Naive B cell (primary cell): Measurements from ENCODE around the gene MRPL48. TPM values are rescaled to one million over a fixed set of nuclear protein-coding genes. Genes with fewer than 3 reads are reported as not detected.
A peak's percentile ranks its signal among the peaks of the same experiment; 100 is the strongest.
"Not testable (repeated sequence)": the region's sequence is repeated elsewhere in the genome, so short reads cannot be mapped to it uniquely, and the experiment has no call there.

Experiments
- ATAC-seq, 2 donors: fragments of 150-1000 bp; cut with Tn5 transposase; 2 replicates each; pipeline ENCODE4 v1.10.0; 2021; ENCODE audit warnings: low read depth in 2 of 2, mild to moderate bottlenecking in 2 of 2, moderate library complexity in 2 of 2
- DNase-seq: peaks from one replicate; pipeline ENCODE4 v3.0.0; 2022
- H3K27ac Mint-ChIP-seq, 6 donors: one replicate each; pipeline ENCODE4 v1.8.0; 2020 to 2022; ENCODE audit warnings: mild to moderate bottlenecking in 6 of 6, mixed read lengths in 6 of 6, moderate library complexity in 5 of 6, inconsistent platforms in 2 of 6
- H3K27me3 Mint-ChIP-seq, 3 donors: one replicate each; pipeline ENCODE4 v1.8.0; 2021 to 2022; ENCODE audit warnings: mixed read lengths in 3 of 3, mild to moderate bottlenecking in 1 of 3
- H3K36me3 Mint-ChIP-seq, 2 donors: one replicate each; pipeline ENCODE4 v1.8.0; 2020 to 2022; ENCODE audit warnings: mixed read lengths in 2 of 2, inconsistent platforms in 1 of 2, mild to moderate bottlenecking in 1 of 2
- H3K4me1 Mint-ChIP-seq, 3 donors: one replicate each; pipeline ENCODE4 v1.8.0; 2020 to 2022; ENCODE audit warnings: mixed read lengths in 3 of 3, inconsistent platforms in 1 of 3, mild to moderate bottlenecking in 1 of 3, moderate library complexity in 1 of 3
- H3K4me3 Mint-ChIP-seq, 8 donors: one replicate each; pipeline ENCODE4 v1.8.0; 2020 to 2022; ENCODE audit warnings: mild to moderate bottlenecking in 8 of 8, mixed read lengths in 8 of 8, moderate library complexity in 8 of 8, inconsistent platforms in 2 of 8
- H3K9me3 Mint-ChIP-seq, 7 donors: one replicate each; pipeline ENCODE4 v1.8.0; 2020 to 2022; ENCODE audit warnings: mixed read lengths in 7 of 7, mild to moderate bottlenecking in 5 of 7, inconsistent platforms in 2 of 7, moderate library complexity in 1 of 7
- polyA plus RNA-seq, 6 donors: library from polyadenylated mRNA; unstranded; fragments of 300-500 nt; fragmentation: Illumina TruSeq; gene quantifications; one replicate each; pipeline ENCODE4 v1.2.3, GENCODE V29; 2021; ENCODE audit warnings: low read depth in 6 of 6

The MRPL48 gene
- polyA plus RNA-seq, 6 donors from 2014 or later: 54.8 to 91.9 (median 60.3) TPM

- DNase-seq (no peak), ATAC-seq (no peak)
- peak overlapping the region in 1 of 6 donors; percentile 24 for H3K27ac Mint-ChIP-seq
- H3K9me3 Mint-ChIP-seq: no peaks in the 10 kb centered on the region
- H3K27me3 Mint-ChIP-seq: no peaks in the 10 kb centered on the region
- no peak overlapping the region for H3K4me3 Mint-ChIP-seq
- H3K36me3 Mint-ChIP-seq: peaks cover 8 to 9% of the 10 kb centered on the region in 2 donors
- H3K4me1 Mint-ChIP-seq: peaks cover 5 to 15% (median 10%) of the 10 kb centered on the region in 3 donors
Observed at GRCh38 chr11:73869332-73869949, 81.8 kb downstream of the MRPL48 start.

GRCh38 chr11:73870261-73870660 is 82.6 kb downstream of the MRPL48 start:
- H3K27me3 Mint-ChIP-seq: no peaks in the 10 kb centered on the region
- ATAC-seq: no peak
- DNase-seq: no peak
- H3K36me3 Mint-ChIP-seq: peaks cover 7 to 8% of the 10 kb centered on the region in 2 donors
- no peaks in the 10 kb centered on the region for H3K9me3 Mint-ChIP-seq
- H3K4me1 Mint-ChIP-seq: peaks cover 11 to 23% (median 18%) of the 10 kb centered on the region in 3 donors
- H3K27ac Mint-ChIP-seq: peak overlapping the region in 2 of 6 donors; percentile 47 to 86
- H3K4me3 Mint-ChIP-seq: no peak overlapping the region

- H3K9me3 Mint-ChIP-seq: no peaks in the 10 kb centered on the region
- H3K36me3 Mint-ChIP-seq: peaks cover 7 to 8% of the 10 kb centered on the region in 2 donors
- H3K27ac Mint-ChIP-seq: peak overlapping the region in 2 of 6 donors; percentile 57 to 71
- ATAC-seq (no peak), DNase-seq (no peak)
- no peak overlapping the region for H3K4me3 Mint-ChIP-seq
- no peaks in the 10 kb centered on the region for H3K27me3 Mint-ChIP-seq
- peaks cover 21 to 47% (median 43%) of the 10 kb centered on the region in 3 donors for H3K4me1 Mint-ChIP-seq
Observed at GRCh38 chr11:73872749-73873357, 85.2 kb downstream of the MRPL48 start.

DNA sequence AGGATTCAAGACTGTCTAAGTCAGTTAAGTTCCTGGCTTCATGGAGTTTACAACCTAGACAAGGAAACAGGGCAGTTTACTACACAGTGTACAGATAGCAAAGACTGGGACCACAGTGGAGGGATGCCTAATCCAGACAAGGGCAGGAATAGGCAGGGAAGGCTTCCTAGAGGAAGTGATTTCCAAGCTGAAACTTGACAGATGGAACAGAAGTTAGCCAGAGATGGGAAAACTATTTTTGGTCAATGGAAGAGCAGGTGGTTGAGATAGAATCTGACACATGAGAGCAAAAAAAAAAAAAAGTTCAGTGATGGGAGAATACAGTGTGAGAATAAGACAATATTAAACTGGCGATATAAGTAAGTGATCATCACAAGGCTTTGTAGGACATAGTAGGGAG is 87.7 kb downstream of the MRPL48 start:
- DNase-seq: no peak
- no peak for ATAC-seq
- peak overlapping the region in 5 of 6 donors; percentile 96 to 99 (median 99) for H3K27ac Mint-ChIP-seq
- no peaks in the 10 kb centered on the region for H3K9me3 Mint-ChIP-seq
- peaks cover 21 to 52% (median 44%) of the 10 kb centered on the region in 3 donors for H3K4me1 Mint-ChIP-seq
- H3K36me3 Mint-ChIP-seq: peaks cover 7 to 8% of the 10 kb centered on the region in 2 donors
- no peaks in the 10 kb centered on the region for H3K27me3 Mint-ChIP-seq
- H3K4me3 Mint-ChIP-seq: peak overlapping the region; percentile 74 to 100 (median 98)

- peak overlapping the region; percentile 96 to 99 (median 98) for H3K27ac Mint-ChIP-seq
- no peaks in the 10 kb centered on the region for H3K27me3 Mint-ChIP-seq
- no peak for DNase-seq
- H3K9me3 Mint-ChIP-seq: no peaks in the 10 kb centered on the region
- no peak for ATAC-seq
- H3K4me3 Mint-ChIP-seq: peak overlapping the region; percentile 94 to 100 (median 98)
- H3K36me3 Mint-ChIP-seq: peaks cover 7 to 8% of the 10 kb centered on the region in 2 donors
- peaks cover 21 to 52% (median 44%) of the 10 kb centered on the region in 3 donors for H3K4me1 Mint-ChIP-seq
Observed at GRCh38 chr11:73875840-73876239, 88.2 kb downstream of the MRPL48 start.

- H3K9me3 Mint-ChIP-seq: no peaks in the 10 kb centered on the region
- peaks cover 7 to 8% of the 10 kb centered on the region in 2 donors for H3K36me3 Mint-ChIP-seq
- no peaks in the 10 kb centered on the region for H3K27me3 Mint-ChIP-seq
- H3K4me3 Mint-ChIP-seq: peak within 1 kb of the TSS; percentile 94 to 100 (median 98)
- peaks cover 21 to 52% (median 44%) of the 10 kb centered on the region in 3 donors for H3K4me1 Mint-ChIP-seq
- ATAC-seq: peak; percentile 97 to 98
- peak within 1 kb of the TSS; percentile 96 to 99 (median 98) for H3K27ac Mint-ChIP-seq
- peak; percentile 93 for DNase-seq
Observed at GRCh38 chr11:73876424-73877310, 89.0 kb downstream of the MRPL48 start, which contains the start of the genes COA4 and PAAF1. Gene COA4 (minus strand): TSS chr11:73876846. CDS start chr11:73873378, 3,468 bp downstream. Gene PAAF1 (plus strand): TSS chr11:73876999. CDS start chr11:73877022, 23 bp downstream.

- Mint-ChIP-seq H3K27ac (no peak overlapping the region), H3K4me3 (peak overlapping the region in 2 of 8 donors; percentile 33 to 94), H3K36me3 (peaks cover 0 to 6% of the 10 kb centered on the region in 2 donors), H3K27me3 (no peaks in the 10 kb centered on the region), H3K4me1 (peaks cover 17 to 41% (median 38%) of the 10 kb centered on the region in 3 donors), H3K9me3 (no peaks in the 10 kb centered on the region)
- ATAC-seq (no peak), DNase-seq (no peak)
Observed at GRCh38 chr11:73878771-73879170, 91.1 kb downstream of the MRPL48 start.

- not testable (repeated sequence) for H3K27me3 Mint-ChIP-seq, ATAC-seq, H3K9me3 Mint-ChIP-seq, H3K36me3 Mint-ChIP-seq, H3K4me3 Mint-ChIP-seq, DNase-seq
- H3K27ac Mint-ChIP-seq: peak overlapping the region in 1 of 6 donors; percentile 66
- H3K4me1 Mint-ChIP-seq: peaks cover 8 to 27% (median 25%) of the 10 kb centered on the region in 3 donors
Observed at GRCh38 chr11:73880449-73880848, 92.8 kb downstream of the MRPL48 start.

DNA sequence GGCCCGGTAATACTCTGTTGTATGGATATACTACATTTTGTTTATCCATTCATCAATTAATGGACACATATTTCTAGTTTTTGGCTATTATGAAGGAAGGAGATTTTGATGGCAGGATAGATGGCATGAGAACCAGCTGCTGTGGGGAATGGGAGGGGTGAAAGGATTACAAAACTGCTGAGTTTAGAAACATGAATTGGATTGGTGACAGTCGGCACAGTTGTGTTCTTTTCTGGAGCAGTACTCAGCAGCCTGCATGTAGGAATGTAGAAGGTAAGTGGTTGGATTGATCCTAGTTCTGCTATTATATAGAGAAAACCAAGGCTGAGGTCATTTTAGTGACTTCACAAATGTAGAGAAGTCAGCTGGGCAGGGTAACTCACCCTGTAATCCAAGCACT is 96.2 kb downstream of the MRPL48 start:
- Mint-ChIP-seq H3K27ac (peak overlapping the region in 2 of 6 donors; percentile 36 to 61), H3K9me3 (no peaks in the 10 kb centered on the region), H3K4me1 (peaks cover 2 to 7% (median 7%) of the 10 kb centered on the region in 3 donors), H3K4me3 (no peak overlapping the region), H3K36me3 (peaks cover 4 to 15% of the 10 kb centered on the region in 2 donors), H3K27me3 (no peaks in the 10 kb centered on the region)
- ATAC-seq (no peak), DNase-seq (no peak)

- H3K4me1 Mint-ChIP-seq: peaks cover 2 to 7% (median 5%) of the 10 kb centered on the region in 3 donors
- no peaks in the 10 kb centered on the region for H3K9me3 Mint-ChIP-seq
- H3K4me3 Mint-ChIP-seq: no peak overlapping the region
- DNase-seq: no peak
- ATAC-seq: no peak
- H3K27me3 Mint-ChIP-seq: no peaks in the 10 kb centered on the region
- no peak overlapping the region for H3K27ac Mint-ChIP-seq
- H3K36me3 Mint-ChIP-seq: peaks cover 10 to 14% of the 10 kb centered on the region in 2 donors
Observed at GRCh38 chr11:73888244-73888643, 100.6 kb downstream of the MRPL48 start.

GRCh38 chr11:73889019-73889418 is 101.3 kb downstream of the MRPL48 start:
- no peaks in the 10 kb centered on the region for H3K9me3 Mint-ChIP-seq
- DNase-seq: no peak
- H3K4me1 Mint-ChIP-seq: peaks cover 2 to 7% (median 5%) of the 10 kb centered on the region in 3 donors
- no peak overlapping the region for H3K4me3 Mint-ChIP-seq
- no peaks in the 10 kb centered on the region for H3K27me3 Mint-ChIP-seq
- H3K36me3 Mint-ChIP-seq: peaks cover 7 to 10% of the 10 kb centered on the region in 2 donors
- ATAC-seq: no peak
- H3K27ac Mint-ChIP-seq: no peak overlapping the region

DNA sequence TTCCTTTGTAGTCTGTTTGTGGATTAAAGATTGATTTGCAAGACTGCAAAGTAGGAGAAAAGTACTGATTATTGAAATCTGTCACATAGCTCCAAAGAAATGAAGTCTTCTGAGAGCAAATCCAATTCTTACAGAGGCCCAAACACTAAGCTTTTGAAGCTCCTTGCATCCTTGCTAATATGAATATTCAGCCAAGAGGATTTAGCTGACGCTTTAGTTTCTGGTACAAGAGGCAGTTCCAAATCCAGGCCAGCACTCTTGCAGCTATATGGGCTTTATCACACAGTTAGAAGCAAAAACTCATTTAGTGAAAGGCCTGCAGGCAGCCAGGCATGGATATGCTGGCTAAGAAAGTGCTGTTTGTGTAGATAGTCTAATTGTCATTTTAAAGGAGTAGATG is 101.9 kb downstream of the MRPL48 start:
- Mint-ChIP-seq H3K27me3 (no peaks in the 10 kb centered on the region), H3K4me1 (peaks cover 2 to 7% (median 5%) of the 10 kb centered on the region in 3 donors), H3K36me3 (peaks cover 6 to 10% of the 10 kb centered on the region in 2 donors), H3K4me3 (no peak overlapping the region), H3K9me3 (no peaks in the 10 kb centered on the region), H3K27ac (peak overlapping the region in 1 of 6 donors; percentile 15)
- ATAC-seq: no peak
- no peak for DNase-seq

- ATAC-seq (no peak), DNase-seq (no peak)
- H3K9me3 Mint-ChIP-seq: no peaks in the 10 kb centered on the region
- no peak overlapping the region for H3K27ac Mint-ChIP-seq
- H3K4me3 Mint-ChIP-seq: no peak overlapping the region
- no peaks in the 10 kb centered on the region for H3K27me3 Mint-ChIP-seq
- H3K4me1 Mint-ChIP-seq: no peaks in the 10 kb centered on the region
- H3K36me3 Mint-ChIP-seq: peaks cover 7 to 10% of the 10 kb centered on the region in 2 donors
Observed at GRCh38 chr11:73893041-73893440, 105.4 kb downstream of the MRPL48 start.
